T-helper 17 cell (primary cell): Measurements from ENCODE around the gene FIGNL2. TPM values are rescaled to one million over a fixed set of nuclear protein-coding genes. Genes with fewer than 3 reads are reported as not detected.

Experiments
- ATAC-seq: fragments of 150-1000 bp; cut with Tn5 transposase; 2 replicates; pipeline ENCODE4 v1.10.0; 2021; ENCODE audit warnings: mild to moderate bottlenecking, moderate library complexity
- DNase-seq, 3 donors: peaks; one replicate each; pipeline versions ENCODE4 v3.0.0 to v3.0.0-alpha.2; 2020 to 2021
- H3K9me3 ChIP-seq: one replicate; pipeline ENCODE4 v1.7.0; 2013; ENCODE audit warnings: low read length, mild to moderate bottlenecking; ENCODE audit not compliant: control insufficient read depth, poor library complexity, severe bottlenecking
- H3K27ac Mint-ChIP-seq: one replicate; pipeline ENCODE4 v1.8.0; 2022; ENCODE audit warnings: mild to moderate bottlenecking, moderate library complexity, mixed read lengths
- H3K27me3 Mint-ChIP-seq: one replicate; pipeline ENCODE4 v1.8.0; 2022; ENCODE audit warnings: mixed read lengths
- H3K36me3 Mint-ChIP-seq: one replicate; pipeline ENCODE4 v1.8.0; 2022; ENCODE audit warnings: low read depth, mixed read lengths
- H3K4me1 Mint-ChIP-seq: one replicate; pipeline ENCODE4 v1.8.0; 2022; ENCODE audit warnings: mild to moderate bottlenecking, mixed read lengths
- H3K4me3 Mint-ChIP-seq: one replicate; pipeline ENCODE4 v1.8.0; 2022; ENCODE audit warnings: mild to moderate bottlenecking, moderate library complexity, mixed read lengths
- total RNA-seq, 4 donors: library from RNA in 2 of 4; stranded (reverse) in 2 of 4; gene quantifications; one replicate each; pipeline ENCODE4 v1.2.3 and lab custom pipeline; 2022 to 2026

Gene FIGNL2, protein sequence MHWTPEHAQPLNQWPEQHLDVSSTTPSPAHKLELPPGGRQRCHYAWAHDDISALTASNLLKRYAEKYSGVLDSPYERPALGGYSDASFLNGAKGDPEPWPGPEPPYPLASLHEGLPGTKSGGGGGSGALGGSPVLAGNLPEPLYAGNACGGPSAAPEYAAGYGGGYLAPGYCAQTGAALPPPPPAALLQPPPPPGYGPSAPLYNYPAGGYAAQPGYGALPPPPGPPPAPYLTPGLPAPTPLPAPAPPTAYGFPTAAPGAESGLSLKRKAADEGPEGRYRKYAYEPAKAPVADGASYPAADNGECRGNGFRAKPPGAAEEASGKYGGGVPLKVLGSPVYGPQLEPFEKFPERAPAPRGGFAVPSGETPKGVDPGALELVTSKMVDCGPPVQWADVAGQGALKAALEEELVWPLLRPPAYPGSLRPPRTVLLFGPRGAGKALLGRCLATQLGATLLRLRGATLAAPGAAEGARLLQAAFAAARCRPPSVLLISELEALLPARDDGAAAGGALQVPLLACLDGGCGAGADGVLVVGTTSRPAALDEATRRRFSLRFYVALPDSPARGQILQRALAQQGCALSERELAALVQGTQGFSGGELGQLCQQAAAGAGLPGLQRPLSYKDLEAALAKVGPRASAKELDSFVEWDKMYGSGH
- under 1 TPM; 0.42 to 0.76 TPM for total RNA-seq
- total RNA-seq (lab: John Stamatoyannopoulos, UW): 0.35 to 0.75 reads per million in 2 donors

GRCh38 chr12:51848326-51848727 lies at the start of gene FIGNL2:
TSS of gene FIGNL2 (minus strand) at chr12:51848718. CDS start at chr12:51822413, 26,305 bp downstream.
- H3K36me3 Mint-ChIP-seq: peaks cover 5% of the 10 kb centered on the region
- H3K4me1 Mint-ChIP-seq: peaks cover 20% of the 10 kb centered on the region
- H3K27me3 Mint-ChIP-seq: peaks cover 51% of the 10 kb centered on the region
- H3K4me3 Mint-ChIP-seq: peak within 1 kb of the TSS; percentile 78
- DNase-seq: no peak
- no peaks in the 10 kb centered on the region for H3K9me3 ChIP-seq
- ATAC-seq: no peak
- no peak within 1 kb of the TSS for H3K27ac Mint-ChIP-seq

DNA sequence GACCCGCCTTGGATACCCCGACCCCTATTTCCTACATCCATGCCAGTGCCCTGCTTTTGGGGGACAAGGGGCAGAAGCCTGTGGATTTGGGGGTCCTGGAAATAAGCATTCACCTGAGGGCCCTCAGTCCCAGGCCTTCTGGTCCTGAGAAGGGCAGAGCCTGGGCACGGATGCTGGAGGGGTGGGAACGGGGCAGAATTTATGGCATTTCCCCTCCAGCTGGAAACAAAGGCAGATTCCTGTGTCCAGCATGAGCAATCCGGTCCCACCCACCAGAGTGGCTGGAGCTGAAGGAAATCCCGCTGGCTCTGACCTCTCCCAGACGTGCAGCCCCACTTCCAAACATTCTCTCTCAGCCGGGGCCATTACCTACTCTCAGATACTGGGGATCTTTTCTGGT lies 48.7 kb upstream of the FIGNL2 start:
- Mint-ChIP-seq H3K27ac (no peak overlapping the region), H3K4me1 (peaks cover 5% of the 10 kb centered on the region), H3K4me3 (no peak overlapping the region), H3K27me3 (peaks cover 38% of the 10 kb centered on the region), H3K36me3 (peaks cover 3% of the 10 kb centered on the region)
- H3K9me3 ChIP-seq: no peaks in the 10 kb centered on the region
- ATAC-seq (no peak), DNase-seq (no peak)

DNA sequence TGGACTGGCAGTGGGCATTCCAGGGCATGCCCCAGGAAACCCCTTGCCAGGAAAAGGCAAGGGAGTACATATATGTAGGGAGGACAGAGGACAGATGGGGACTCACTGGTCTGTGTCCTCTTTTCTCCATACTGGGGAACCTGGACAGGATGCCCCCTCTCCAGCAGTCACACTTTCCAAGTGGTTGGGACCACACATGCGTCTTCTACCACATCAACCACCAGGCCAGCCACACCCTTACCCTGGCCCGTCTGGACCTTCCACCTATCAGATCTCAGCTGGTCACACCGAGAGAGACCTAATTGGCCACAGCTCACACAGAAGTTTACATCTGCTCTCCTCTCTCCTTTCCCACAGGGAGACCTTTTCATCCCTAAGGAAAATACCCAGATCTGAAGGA lies 47.7 kb upstream of the FIGNL2 start:
- no peak overlapping the region for H3K27ac Mint-ChIP-seq
- H3K36me3 Mint-ChIP-seq: no peaks in the 10 kb centered on the region
- peaks cover 38% of the 10 kb centered on the region for H3K27me3 Mint-ChIP-seq
- peaks cover 5% of the 10 kb centered on the region for H3K4me1 Mint-ChIP-seq
- DNase-seq (no peak), ATAC-seq (no peak)
- no peaks in the 10 kb centered on the region for H3K9me3 ChIP-seq
- H3K4me3 Mint-ChIP-seq: no peak overlapping the region

- Mint-ChIP-seq H3K4me1 (peaks cover 5% of the 10 kb centered on the region), H3K27ac (no peak overlapping the region), H3K4me3 (no peak overlapping the region), H3K27me3 (peaks cover 38% of the 10 kb centered on the region), H3K36me3 (no peaks in the 10 kb centered on the region)
- H3K9me3 ChIP-seq: no peaks in the 10 kb centered on the region
- DNase-seq (no peak), ATAC-seq (no peak)
Observed at GRCh38 chr12:51895378-51896135, 47.0 kb upstream of the FIGNL2 start.

DNA sequence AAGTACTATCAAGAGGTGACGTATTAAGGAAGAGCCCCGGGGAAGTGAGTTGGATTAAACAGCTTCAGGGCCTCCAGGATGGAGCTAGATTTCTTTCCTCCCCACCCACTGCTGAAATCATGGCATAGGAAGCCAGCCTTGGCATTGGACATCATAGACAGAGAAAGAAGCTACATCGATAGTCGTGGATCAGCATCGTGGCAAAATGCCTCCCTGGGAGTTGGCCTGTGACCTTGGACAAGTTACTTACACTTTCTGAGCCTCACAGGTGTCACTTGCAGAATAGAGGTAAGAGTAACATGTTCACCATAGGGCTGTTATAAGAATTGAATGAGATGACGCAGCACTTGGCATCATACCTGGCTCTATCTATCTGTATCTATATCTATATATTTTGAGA lies 45.3 kb upstream of the FIGNL2 start:
- no peak overlapping the region for H3K27ac Mint-ChIP-seq
- no peak for ATAC-seq

GRCh38 chr12:51891843-51892242 lies 43.3 kb upstream of the FIGNL2 start:
- ATAC-seq (no peak), DNase-seq (no peak)
- H3K27me3 Mint-ChIP-seq: peaks cover 29% of the 10 kb centered on the region
- peaks cover 3% of the 10 kb centered on the region for H3K4me1 Mint-ChIP-seq
- H3K27ac Mint-ChIP-seq: peak overlapping the region; percentile 43
- H3K4me3 Mint-ChIP-seq: no peak overlapping the region
- H3K36me3 Mint-ChIP-seq: no peaks in the 10 kb centered on the region
- H3K9me3 ChIP-seq: no peaks in the 10 kb centered on the region

More for the DNA sequence above, 45.3 kb upstream of the FIGNL2 start:
- Mint-ChIP-seq H3K4me1 (peaks cover 5% of the 10 kb centered on the region), H3K4me3 (no peak overlapping the region), H3K27me3 (peaks cover 38% of the 10 kb centered on the region), H3K36me3 (no peaks in the 10 kb centered on the region)
- no peak for DNase-seq
- H3K9me3 ChIP-seq: no peaks in the 10 kb centered on the region

- DNase-seq: no peak
- Mint-ChIP-seq H3K4me3 (no peak overlapping the region), H3K27ac (peak overlapping the region; percentile 43), H3K4me1 (peaks cover 6% of the 10 kb centered on the region), H3K36me3 (no peaks in the 10 kb centered on the region), H3K27me3 (peaks cover 20% of the 10 kb centered on the region)
- no peak for ATAC-seq
- H3K9me3 ChIP-seq: no peaks in the 10 kb centered on the region
Observed at GRCh38 chr12:51890511-51891171, 42.1 kb upstream of the FIGNL2 start.

GRCh38 chr12:51890133-51890464 lies 41.6 kb upstream of the FIGNL2 start:
- H3K36me3 Mint-ChIP-seq: no peaks in the 10 kb centered on the region
- no peak for DNase-seq
- H3K27ac Mint-ChIP-seq: no peak overlapping the region
- H3K4me3 Mint-ChIP-seq: no peak overlapping the region
- H3K4me1 Mint-ChIP-seq: peaks cover 6% of the 10 kb centered on the region
- no peak for ATAC-seq
- H3K27me3 Mint-ChIP-seq: peaks cover 19% of the 10 kb centered on the region
- no peaks in the 10 kb centered on the region for H3K9me3 ChIP-seq

- Mint-ChIP-seq H3K4me1 (peaks cover 6% of the 10 kb centered on the region), H3K27me3 (peaks cover 13% of the 10 kb centered on the region), H3K36me3 (no peaks in the 10 kb centered on the region), H3K4me3 (no peak overlapping the region), H3K27ac (no peak overlapping the region)
- ATAC-seq (no peak), DNase-seq (no peak)
- H3K9me3 ChIP-seq: no peaks in the 10 kb centered on the region
Observed at GRCh38 chr12:51889216-51890132, 41.0 kb upstream of the FIGNL2 start.

- Mint-ChIP-seq H3K4me1 (peaks cover 6% of the 10 kb centered on the region), H3K27me3 (peaks cover 10% of the 10 kb centered on the region), H3K36me3 (no peaks in the 10 kb centered on the region), H3K27ac (no peak overlapping the region), H3K4me3 (no peak overlapping the region)
- ATAC-seq: no peak
- DNase-seq: no peak
- no peaks in the 10 kb centered on the region for H3K9me3 ChIP-seq
Observed at GRCh38 chr12:51888316-51889215, 40.0 kb upstream of the FIGNL2 start.

DNA sequence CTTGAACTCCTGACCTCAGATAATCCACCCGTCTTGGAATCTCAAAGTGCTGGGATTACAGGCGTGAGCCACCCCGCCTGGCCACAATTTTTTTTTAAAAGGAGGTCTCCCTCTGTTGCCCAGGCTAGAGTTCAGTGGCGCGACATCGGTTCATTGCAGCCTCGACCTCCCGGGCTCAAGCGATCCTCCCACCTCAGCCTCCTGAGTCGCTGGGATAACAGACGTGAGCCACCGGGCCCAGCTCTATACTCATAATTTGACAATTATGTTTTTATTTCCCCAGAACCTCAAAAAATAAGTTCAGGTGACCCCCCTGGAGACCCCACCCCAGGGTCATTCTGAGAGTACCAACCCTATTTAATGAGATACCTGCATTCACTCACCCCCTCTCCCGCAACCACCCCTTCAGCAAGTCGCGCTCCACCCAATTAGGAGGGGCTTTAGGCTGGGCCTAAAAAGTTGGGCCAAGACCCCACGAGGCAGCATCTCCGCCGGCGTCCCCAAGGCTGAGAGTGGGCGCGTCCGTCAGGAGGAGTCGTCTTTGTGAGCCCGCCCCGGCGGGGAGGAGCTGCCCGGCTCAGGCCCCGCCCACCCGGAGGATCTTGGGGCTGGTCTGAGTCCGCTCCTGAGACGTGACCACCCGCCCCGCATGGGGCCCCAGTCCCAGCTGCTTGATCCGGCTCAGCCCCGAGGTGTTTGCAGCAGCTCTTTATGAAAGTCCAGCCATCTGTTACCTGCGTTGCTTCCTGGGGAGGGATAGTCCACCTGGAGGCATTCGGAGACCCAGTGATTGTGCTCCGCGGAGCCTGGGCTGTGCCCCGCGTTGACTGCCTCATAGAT lies 39.2 kb upstream of the FIGNL2 start, which contains the start of gene ANKRD33:
ANKRD33 (plus strand) TSS at position 628 of the 840 bp plus-strand sequence; CDS start at position 712, 84 bp downstream.
- ATAC-seq: no peak
- Mint-ChIP-seq H3K4me1 (peaks cover 6% of the 10 kb centered on the region), H3K4me3 (no peak within 1 kb of the TSS), H3K27me3 (peaks cover 1% of the 10 kb centered on the region), H3K36me3 (no peaks in the 10 kb centered on the region), H3K27ac (no peak within 1 kb of the TSS)
- no peak for DNase-seq
- H3K9me3 ChIP-seq: no peaks in the 10 kb centered on the region
